Uterus (tissue), 2 donors: ENCODE data around the gene ADCY9.

Source experiments
- CTCF ChIP-seq, 4 experiments: fragments of 200-600 bp in 2 of 4; fragments of 450-650 bp in 2 of 4; sonication (generic) in 2 of 4; IDR thresholded peaks; one replicate each; pipeline ENCODE4 v1.5.1; 2016 to 2019; ENCODE audit warnings: antibody characterized with exemption in 4 of 4, mild to moderate bottlenecking in 2 of 4, moderate library complexity in 1 of 4
- POLR2A ChIP-seq, 2 donors: fragments of 450-650 bp; IDR thresholded peaks; one replicate each; pipeline ENCODE4 v1.6.1; 2016; ENCODE audit warnings: antibody characterized with exemption in 2 of 2, mild to moderate bottlenecking in 1 of 2, moderate library complexity in 1 of 2

- no peak for TF ChIP-seq CTCF (IDR thresholded peaks at IDR 0.05)
- no peak for TF ChIP-seq POLR2A (IDR thresholded peaks at IDR 0.05)
These were observed 100.8 kb downstream of the ADCY9 start for GRCh38 chr16:4015275-4016004.
